ENCODE data around the gene FBXO45. TPM values are rescaled to one million over a fixed set of nuclear protein-coding genes. Genes with fewer than 3 reads are reported as not detected.

The FBXO45 gene, protein sequence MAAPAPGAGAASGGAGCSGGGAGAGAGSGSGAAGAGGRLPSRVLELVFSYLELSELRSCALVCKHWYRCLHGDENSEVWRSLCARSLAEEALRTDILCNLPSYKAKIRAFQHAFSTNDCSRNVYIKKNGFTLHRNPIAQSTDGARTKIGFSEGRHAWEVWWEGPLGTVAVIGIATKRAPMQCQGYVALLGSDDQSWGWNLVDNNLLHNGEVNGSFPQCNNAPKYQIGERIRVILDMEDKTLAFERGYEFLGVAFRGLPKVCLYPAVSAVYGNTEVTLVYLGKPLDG
- total RNA-seq (2022; extraction: Qiagen RNA extraction), result 5.8 to 7.5 TPM (median 6.9 TPM) in 5 replicates

DNA sequence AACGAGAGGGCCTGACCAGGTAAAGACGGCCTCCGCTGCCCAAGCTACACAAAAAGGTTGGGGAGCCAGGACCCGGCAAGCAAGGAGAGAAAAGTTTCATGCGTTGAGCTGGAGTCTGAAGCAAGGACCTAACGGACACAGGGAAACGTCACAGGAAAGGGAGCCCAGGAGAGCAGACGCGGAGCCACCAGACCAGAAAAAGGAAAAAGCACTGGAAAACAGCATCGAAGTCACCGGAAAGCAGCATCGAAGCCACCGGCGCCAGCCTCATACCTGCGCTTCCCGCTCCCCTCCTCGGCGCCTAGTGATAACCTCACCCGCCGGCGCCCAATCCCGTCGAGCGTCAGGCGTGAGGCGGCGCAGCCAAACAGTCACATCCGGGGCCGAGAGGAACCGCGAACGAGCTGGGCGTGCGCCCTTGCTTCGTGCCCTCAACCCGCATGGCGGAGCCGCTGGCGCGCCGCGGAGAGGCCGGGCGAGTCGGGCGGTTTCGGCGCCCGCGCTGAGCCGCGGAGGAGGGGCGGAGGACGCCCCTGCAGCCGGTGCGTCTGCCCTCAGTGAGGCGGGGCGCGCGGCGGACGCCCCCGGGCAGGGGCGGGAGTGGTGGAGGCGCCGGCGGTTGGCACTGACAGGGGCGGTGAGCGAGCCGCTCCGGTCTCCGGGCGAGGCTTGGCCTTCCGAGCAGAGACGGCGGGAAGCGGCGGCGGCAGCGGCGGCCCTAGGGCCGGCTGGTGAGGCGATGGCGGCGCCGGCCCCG is at the start of gene FBXO45, which contains the start of gene WDR53:
TSS of gene FBXO45 (plus strand) at position 415 of the 757 bp plus-strand sequence. CDS start at position 740, 325 bp downstream.
TSS of gene WDR53 (minus strand) at position 309 of the 757 bp plus-strand sequence. CDS start 7,079 bp downstream, outside the sequence.

Other genes with a start within 250 kb of the FBXO45 start
- gene TM4SF19, start 230.3 kb upstream of the FBXO45 start, total RNA-seq (2022; extraction: Qiagen RNA extraction), result 7.0 to 8.0 TPM (median 7.2 TPM) in 5 replicates
- 5.9 to 9.0 TPM (median 8.1 TPM) in 5 replicates for gene UBXN7, start 136.2 kb upstream of the FBXO45 start, total RNA-seq (2022; extraction: Qiagen RNA extraction)
- gene RNF168, start 64.9 kb upstream of the FBXO45 start, total RNA-seq (2022; extraction: Qiagen RNA extraction), result 3.2 to 4.4 TPM (median 3.7 TPM) in 5 replicates
- 0.03 TPM in 1 of 5 replicates, not detected in the others for gene SMCO1, start 53.3 kb upstream of the FBXO45 start, total RNA-seq (2022; extraction: Qiagen RNA extraction)
- 7.1 to 9.6 TPM (median 8.8 TPM) in 5 replicates for gene WDR53, start 106 bp upstream of the FBXO45 start, total RNA-seq (2022; extraction: Qiagen RNA extraction)
- 0.05 TPM in 1 of 5 replicates, not detected in the others for gene NRROS, start 71.0 kb downstream of the FBXO45 start, total RNA-seq (2022; extraction: Qiagen RNA extraction)
- gene CEP19, start 143.6 kb downstream of the FBXO45 start, total RNA-seq (2022; extraction: Qiagen RNA extraction), result 2.4 to 3.1 TPM (median 2.6 TPM) in 5 replicates
- 28.7 to 32.7 TPM (median 32.4 TPM) in 5 replicates for gene PIGX, start 143.7 kb downstream of the FBXO45 start, total RNA-seq (2022; extraction: Qiagen RNA extraction)
- gene PAK2, start 171.2 kb downstream of the FBXO45 start, total RNA-seq (2022; extraction: Qiagen RNA extraction), result 32.1 to 57.2 TPM (median 37.9 TPM) in 5 replicates

All from A549 treated with AZD2906 at 1 μM for 4 hours (cell line).